ENCODE results near the gene ABLIM2.

ABLIM2 gene

DNA sequence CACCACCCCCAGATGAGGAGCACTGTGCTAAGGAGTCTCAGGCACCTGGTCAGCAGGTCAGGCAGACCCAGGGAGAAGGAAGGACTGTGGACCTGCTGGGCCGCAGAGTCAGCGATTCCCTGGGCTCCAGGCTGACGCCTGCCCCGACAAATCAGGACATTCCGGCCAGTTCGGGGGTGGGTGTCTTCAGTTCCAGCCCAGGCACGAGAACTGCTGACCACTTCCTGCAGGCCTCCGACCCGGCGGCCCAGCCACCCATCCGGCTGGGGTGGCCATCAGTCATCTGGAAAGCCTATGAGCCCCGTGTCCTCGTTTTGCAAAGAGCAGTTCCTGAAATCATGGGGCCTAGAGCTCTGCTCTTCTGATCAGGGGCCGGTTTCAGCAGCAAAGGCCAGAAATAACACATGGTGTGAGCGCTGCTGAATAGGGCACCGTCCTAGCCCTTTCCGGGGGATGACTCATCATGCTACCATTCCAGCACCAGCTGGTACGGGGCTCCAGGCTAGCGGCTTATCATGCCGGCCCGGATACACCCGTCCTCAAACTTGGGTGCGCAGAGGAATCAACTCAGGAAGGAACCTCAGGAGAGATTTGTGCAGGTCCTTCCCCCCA lies 32.6 kb upstream of the ABLIM2 start:
- TF ChIP-seq, protein P1, sequence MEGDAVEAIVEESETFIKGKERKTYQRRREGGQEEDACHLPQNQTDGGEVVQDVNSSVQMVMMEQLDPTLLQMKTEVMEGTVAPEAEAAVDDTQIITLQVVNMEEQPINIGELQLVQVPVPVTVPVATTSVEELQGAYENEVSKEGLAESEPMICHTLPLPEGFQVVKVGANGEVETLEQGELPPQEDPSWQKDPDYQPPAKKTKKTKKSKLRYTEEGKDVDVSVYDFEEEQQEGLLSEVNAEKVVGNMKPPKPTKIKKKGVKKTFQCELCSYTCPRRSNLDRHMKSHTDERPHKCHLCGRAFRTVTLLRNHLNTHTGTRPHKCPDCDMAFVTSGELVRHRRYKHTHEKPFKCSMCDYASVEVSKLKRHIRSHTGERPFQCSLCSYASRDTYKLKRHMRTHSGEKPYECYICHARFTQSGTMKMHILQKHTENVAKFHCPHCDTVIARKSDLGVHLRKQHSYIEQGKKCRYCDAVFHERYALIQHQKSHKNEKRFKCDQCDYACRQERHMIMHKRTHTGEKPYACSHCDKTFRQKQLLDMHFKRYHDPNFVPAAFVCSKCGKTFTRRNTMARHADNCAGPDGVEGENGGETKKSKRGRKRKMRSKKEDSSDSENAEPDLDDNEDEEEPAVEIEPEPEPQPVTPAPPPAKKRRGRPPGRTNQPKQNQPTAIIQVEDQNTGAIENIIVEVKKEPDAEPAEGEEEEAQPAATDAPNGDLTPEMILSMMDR (IDR thresholded peaks at IDR 0.05; ENCODE audit: low read depth, low read length), result no peak
- no peak overlapping the region for H3K4me3 ChIP-seq (ENCODE audit: low read depth, low read length)

DNA sequence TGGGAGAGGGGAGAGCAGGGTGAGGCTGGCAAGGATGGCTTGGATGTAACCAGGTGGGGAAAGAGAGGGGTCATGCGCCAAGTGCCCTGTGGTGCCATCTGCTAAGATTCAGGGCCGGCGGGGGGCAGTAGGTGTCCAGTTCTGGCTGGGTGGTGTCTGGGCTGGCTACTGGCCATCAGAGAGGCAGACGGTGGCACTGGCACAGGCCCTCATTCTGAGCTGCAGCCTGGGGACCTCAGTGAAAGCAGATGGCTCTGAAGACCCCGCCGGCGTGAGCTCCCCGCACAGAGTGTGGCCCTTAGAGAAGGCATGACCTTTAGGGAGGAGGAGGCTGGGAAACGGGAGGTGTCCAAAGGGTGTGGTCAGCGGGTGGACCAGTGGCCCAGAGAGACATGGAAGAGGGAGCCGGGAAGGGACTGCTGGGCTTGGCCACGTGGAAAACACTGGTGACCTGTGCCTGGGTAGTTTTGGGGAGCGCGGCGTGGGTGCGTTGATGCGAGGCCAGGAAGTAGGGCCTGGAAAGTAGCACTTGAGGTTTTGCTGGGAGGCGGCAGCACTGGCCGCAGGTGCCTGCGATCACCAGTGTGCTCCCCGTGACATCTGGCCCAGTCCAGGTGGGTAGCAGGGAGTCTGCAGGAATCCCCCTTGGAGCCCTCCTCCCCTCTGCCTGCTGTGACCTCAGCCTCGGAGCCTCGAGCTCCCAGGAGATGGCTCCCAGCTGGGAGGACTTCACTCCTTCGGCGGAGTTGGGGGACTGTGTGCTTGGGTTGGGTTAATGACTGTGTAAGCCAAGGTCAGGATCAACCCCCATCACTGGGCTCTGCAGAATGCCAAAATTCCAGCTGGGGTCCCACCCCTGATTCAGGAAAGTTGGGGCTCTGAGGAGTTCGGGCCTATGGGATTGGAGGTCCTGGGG lies 31.2 kb upstream of the ABLIM2 start:
- TF ChIP-seq, protein P1 (IDR thresholded peaks at IDR 0.05; ENCODE audit: low read depth, low read length), result no peak
- no peak overlapping the region for H3K4me3 ChIP-seq (ENCODE audit: low read depth, low read length)

DNA sequence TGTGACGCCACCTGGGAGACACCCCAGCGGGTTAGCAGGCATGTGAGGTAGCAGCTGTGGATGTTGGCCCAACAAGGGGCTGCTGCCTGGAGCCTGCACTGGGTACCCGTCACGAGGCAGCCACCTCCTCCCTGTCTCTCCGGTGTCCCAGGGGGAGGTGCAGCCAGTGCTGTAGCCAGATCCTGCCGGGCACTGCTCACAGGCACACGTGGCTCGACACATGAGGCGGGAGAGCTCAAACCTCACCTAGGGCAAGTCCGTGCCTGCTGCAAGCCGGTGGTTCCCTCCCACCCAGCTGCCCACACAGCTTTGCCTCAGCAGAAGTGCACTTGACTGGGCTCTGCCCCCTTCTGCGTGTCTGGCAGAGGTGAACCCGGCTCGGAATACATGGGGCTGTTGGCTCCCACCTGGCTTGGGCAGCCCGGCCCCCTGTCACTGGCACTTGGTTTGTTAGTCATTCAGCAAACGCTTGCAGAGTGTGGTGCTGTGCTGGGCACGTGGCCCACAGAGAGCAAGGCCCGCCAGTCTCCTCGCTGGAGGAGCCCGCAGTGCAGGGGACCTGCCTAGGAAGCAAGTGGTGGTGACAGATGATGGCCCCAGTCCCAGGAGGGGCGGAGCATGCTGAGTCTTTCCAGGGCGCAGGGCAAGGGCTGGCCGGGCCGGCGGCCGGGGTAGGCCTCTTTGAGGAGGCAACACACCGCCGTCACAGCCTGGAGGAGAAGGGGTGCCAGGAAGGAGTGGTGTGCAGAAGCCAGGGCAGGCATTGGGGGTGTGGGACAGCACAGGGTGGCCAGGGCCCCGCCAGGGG lies 30.3 kb upstream of the ABLIM2 start:
- no peak overlapping the region for H3K4me3 ChIP-seq (ENCODE audit: low read depth, low read length)
- TF ChIP-seq, protein P1 (IDR thresholded peaks at IDR 0.05; ENCODE audit: low read depth, low read length), result no peak

DNA sequence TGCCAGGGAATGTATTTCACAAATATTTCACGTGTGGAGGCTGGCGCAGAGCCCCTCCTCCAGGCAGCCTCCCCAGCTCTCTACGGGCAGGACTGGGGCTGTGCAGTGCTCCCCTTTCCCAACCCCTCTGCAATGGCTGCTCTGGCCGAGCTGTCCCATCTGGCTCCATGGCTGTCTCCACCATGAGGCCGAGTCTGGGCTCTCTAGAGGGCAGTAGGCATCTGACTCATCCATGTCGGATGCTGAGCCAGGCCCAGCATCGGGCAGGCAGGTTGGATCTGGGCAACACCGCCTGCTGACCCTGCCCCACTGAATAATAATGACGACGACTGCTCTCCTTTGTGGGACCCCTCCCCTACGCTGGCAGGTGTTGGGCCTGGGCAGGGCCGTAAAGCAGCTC lies 29.5 kb upstream of the ABLIM2 start:
- no peak overlapping the region for H3K4me3 ChIP-seq (ENCODE audit: low read depth, low read length)
- TF ChIP-seq, protein P1 (IDR thresholded peaks at IDR 0.05; ENCODE audit: low read depth, low read length), result no peak

DNA sequence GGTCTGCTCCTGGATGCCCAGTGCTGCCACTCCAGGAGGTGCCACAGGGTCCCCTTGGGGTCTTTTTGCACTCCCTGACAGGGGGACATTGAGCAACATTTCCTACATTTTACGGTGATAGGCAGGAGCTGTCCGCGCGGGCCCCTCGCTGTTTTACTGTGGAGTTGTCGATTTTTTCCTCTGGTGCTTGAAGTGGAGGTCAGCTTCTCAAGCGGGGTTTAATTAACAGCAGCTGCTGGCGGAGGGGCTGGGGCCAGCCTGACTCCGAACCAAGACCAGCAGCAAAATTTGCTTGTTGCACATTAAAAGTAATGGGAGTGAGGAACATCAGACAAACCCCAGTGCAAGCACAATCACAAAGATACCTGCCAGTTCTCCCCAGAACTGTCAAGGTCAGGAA lies 27.3 kb upstream of the ABLIM2 start:
- H3K4me3 ChIP-seq (ENCODE audit: low read depth, low read length), result no peak overlapping the region
- TF ChIP-seq, protein P1 (IDR thresholded peaks at IDR 0.05; ENCODE audit: low read depth, low read length), result no peak

DNA sequence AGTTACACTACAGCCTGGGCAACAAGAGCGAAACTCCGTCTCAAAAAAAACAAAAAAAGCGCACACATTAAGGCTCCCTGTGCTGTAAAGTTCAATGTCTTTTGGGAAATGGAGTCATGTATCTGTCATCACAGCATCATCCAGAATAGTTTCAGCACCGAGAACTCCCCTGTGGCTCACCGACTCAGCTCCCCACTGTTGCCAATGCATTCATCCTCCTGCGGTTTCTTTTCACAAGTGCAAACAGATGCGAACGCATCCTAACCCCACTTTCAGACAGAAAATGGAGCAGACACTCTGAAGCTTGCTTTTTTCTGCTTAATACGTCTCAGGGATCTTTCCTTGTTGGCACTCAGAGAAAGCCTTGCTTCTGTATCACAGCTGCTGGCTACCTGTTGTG lies 26.7 kb upstream of the ABLIM2 start:
- TF ChIP-seq, protein P1 (IDR thresholded peaks at IDR 0.05; ENCODE audit: low read depth, low read length), result no peak
- H3K4me3 ChIP-seq (ENCODE audit: low read depth, low read length), result no peak overlapping the region
